Activated CD8-positive, alpha-beta T cell treated with anti-CD3 and anti-CD28 coated beads for 36 hours (primary cell): ENCODE measurements around the gene OR2A14. TPM values are rescaled to one million over a fixed set of nuclear protein-coding genes. Genes with fewer than 3 reads are reported as not detected.

Source experiments
- ATAC-seq: fragments of 200-7000 bp; cut with Tn5 transposase; one replicate; pipeline ENCODE4 v1.10.0; 2021; ENCODE audit warnings: mild to moderate bottlenecking, moderate library complexity
- CTCF ChIA-PET: fragments of 350-600 bp; sonication (Branson Sonifier 250); formaldehyde crosslinking; loops from one replicate; lab custom pipeline; 2021; ENCODE audit warnings: antibody characterized with exemption; lab: Charles Lee
- POLR2A ChIA-PET: fragments of 350-600 bp; sonication (Branson Sonifier 250); formaldehyde crosslinking; loops from one replicate; lab custom pipeline; 2021; ENCODE audit warnings: antibody characterized with exemption; lab: Charles Lee
- DNase-seq: peaks from one replicate; pipeline ENCODE4 v3.0.0-alpha.2; 2020
- H3K27ac Mint-ChIP-seq: one replicate; pipeline ENCODE4 v1.8.0; 2021; ENCODE audit warnings: mild to moderate bottlenecking, mixed read lengths
- H3K27me3 Mint-ChIP-seq: one replicate; pipeline ENCODE4 v1.8.0; 2021; ENCODE audit warnings: mixed read lengths
- H3K36me3 Mint-ChIP-seq: one replicate; pipeline ENCODE4 v1.8.0; 2021; ENCODE audit warnings: low read depth, mixed read lengths
- H3K4me1 Mint-ChIP-seq: one replicate; pipeline ENCODE4 v1.8.0; 2021; ENCODE audit warnings: low read depth, mixed read lengths
- H3K4me3 Mint-ChIP-seq: one replicate; pipeline ENCODE4 v1.8.0; 2021; ENCODE audit warnings: mild to moderate bottlenecking, moderate library complexity, mixed read lengths
- H3K9me3 Mint-ChIP-seq: one replicate; pipeline ENCODE4 v1.8.0; 2021; ENCODE audit warnings: mixed read lengths
- intact Hi-C: fragments of 100-400 bp; cut with micrococcal nuclease; formaldehyde crosslinking; loops from one replicate; pipeline ENCODE4 v1.10.0; 2022
- total RNA-seq, 2 experiments: library from RNA; stranded (reverse); gene quantifications; one replicate each; pipeline ENCODE4 v1.2.3, GENCODE V29; 2021
- TF ChIP-seq, protein P1 (sequence below): fragments of 200-600 bp; IDR thresholded peaks from one replicate; pipeline ENCODE4 v1.8.0; 2022; ENCODE audit warnings: antibody characterized with exemption, mild to moderate bottlenecking

OR2A14 gene, protein sequence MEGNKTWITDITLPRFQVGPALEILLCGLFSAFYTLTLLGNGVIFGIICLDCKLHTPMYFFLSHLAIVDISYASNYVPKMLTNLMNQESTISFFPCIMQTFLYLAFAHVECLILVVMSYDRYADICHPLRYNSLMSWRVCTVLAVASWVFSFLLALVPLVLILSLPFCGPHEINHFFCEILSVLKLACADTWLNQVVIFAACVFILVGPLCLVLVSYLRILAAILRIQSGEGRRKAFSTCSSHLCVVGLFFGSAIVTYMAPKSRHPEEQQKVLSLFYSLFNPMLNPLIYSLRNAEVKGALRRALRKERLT
- not detected for total RNA-seq

DNA sequence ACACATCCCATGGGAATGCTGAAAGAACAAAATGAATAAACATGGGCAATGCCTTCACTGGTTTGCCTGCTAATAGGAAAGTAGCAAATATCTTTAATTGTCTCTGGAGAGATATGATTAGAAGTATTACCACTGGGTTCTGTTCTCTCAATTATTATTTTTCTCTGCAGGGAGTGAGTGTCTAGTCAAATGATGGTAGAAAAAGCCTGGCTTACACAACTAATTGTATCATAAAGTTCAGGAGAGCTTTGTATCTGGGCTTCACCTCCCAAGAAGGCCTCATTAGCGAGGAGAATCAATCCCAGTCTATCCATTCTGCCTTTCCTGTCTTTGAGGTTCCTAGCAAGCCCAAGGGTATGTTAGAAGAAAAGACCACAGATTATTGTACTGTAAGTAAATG, at the start of gene OR2A14:
Gene OR2A14 (plus strand): TSS at position 301 of the 400 bp plus-strand sequence. CDS start 5,937 bp downstream, outside the sequence.
- H3K4me3 Mint-ChIP-seq: no peak within 1 kb of the TSS
- H3K4me1 Mint-ChIP-seq: peaks cover 4% of the 10 kb centered on the region
- ChIA-PET POLR2A (no interaction called here), CTCF (no interaction called here)
- TF ChIP-seq, protein P1, sequence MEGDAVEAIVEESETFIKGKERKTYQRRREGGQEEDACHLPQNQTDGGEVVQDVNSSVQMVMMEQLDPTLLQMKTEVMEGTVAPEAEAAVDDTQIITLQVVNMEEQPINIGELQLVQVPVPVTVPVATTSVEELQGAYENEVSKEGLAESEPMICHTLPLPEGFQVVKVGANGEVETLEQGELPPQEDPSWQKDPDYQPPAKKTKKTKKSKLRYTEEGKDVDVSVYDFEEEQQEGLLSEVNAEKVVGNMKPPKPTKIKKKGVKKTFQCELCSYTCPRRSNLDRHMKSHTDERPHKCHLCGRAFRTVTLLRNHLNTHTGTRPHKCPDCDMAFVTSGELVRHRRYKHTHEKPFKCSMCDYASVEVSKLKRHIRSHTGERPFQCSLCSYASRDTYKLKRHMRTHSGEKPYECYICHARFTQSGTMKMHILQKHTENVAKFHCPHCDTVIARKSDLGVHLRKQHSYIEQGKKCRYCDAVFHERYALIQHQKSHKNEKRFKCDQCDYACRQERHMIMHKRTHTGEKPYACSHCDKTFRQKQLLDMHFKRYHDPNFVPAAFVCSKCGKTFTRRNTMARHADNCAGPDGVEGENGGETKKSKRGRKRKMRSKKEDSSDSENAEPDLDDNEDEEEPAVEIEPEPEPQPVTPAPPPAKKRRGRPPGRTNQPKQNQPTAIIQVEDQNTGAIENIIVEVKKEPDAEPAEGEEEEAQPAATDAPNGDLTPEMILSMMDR: no peak
- DNase-seq: no peak
- H3K27me3 Mint-ChIP-seq: peaks cover 6% of the 10 kb centered on the region
- H3K36me3 Mint-ChIP-seq: no peaks in the 10 kb centered on the region
- no peak for ATAC-seq
- H3K9me3 Mint-ChIP-seq: no peaks in the 10 kb centered on the region
- H3K27ac Mint-ChIP-seq: no peak within 1 kb of the TSS
- intact Hi-C loops: loop anchor here (10.0 kb wide), 1 partner anchor 218 kb away; the partner anchor contains the start of gene TCAF1

DNA sequence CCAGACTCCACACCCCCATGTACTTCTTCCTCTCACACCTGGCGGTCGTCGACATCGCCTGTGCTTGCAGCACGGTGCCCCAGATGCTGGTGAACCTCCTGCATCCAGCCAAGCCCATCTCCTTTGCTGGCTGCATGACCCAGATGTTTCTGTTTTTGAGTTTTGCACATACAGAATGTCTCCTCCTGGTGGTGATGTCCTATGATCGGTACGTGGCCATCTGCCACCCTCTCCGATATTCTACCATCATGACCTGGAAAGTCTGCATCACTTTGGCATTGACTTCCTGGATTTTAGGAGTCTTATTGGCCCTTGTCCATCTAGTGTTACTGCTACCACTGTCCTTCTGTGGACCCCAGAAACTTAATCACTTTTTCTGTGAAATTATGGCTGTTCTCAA, 48.6 kb upstream of the OR2A14 start:
- no peak overlapping the region for H3K27ac Mint-ChIP-seq
- TF ChIP-seq, protein P1: no peak
- H3K9me3 Mint-ChIP-seq: no peaks in the 10 kb centered on the region
- DNase-seq (no peak), ATAC-seq (no peak)
- H3K4me3 Mint-ChIP-seq: no peak overlapping the region
- H3K27me3 Mint-ChIP-seq: peaks cover 3% of the 10 kb centered on the region
- no peaks in the 10 kb centered on the region for H3K36me3 Mint-ChIP-seq
- CTCF ChIA-PET: no interaction called here
- intact Hi-C loops: no loop called here
- POLR2A ChIA-PET: no interaction called here
- H3K4me1 Mint-ChIP-seq: no peaks in the 10 kb centered on the region

DNA sequence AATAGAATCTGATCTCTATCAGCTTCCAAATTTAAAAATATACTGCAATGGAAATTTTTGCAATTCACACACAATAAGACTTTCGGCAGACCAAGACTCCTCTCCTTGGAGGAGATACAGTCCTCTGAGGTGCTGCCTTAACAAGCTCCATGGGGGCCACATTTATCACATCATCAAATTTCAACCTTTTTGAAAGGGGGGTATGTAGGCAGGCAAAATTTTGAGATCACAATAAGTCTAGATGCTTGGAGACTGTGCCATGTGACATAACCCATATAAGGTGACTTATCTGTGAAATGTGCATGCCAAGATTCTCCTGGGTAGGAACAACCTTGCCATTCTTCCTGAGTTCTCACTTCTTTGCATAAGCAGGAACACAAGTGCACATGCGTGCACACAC, 37.0 kb upstream of the OR2A14 start, which contains the start of gene OR2A12:
Gene OR2A12 (plus strand): TSS at position 301 of the 400 bp plus-strand sequence. CDS start 8,830 bp downstream, outside the sequence.
- ATAC-seq: no peak
- Mint-ChIP-seq H3K9me3 (no peaks in the 10 kb centered on the region), H3K4me1 (no peaks in the 10 kb centered on the region), H3K27ac (no peak within 1 kb of the TSS), H3K4me3 (no peak within 1 kb of the TSS), H3K36me3 (no peaks in the 10 kb centered on the region), H3K27me3 (peaks cover 7% of the 10 kb centered on the region)
- ChIA-PET POLR2A (no interaction called here), CTCF (interaction anchor here (1.2 kb wide), 1 partner anchor 42 kb away, joined by 3 read pairs; no protein-coding TSS in a partner anchor)
- intact Hi-C loops: loop anchor here (10.0 kb wide), 1 partner anchor 61 kb away; no protein-coding TSS in a partner anchor
- no peak for DNase-seq
- TF ChIP-seq, protein P1: no peak

DNA sequence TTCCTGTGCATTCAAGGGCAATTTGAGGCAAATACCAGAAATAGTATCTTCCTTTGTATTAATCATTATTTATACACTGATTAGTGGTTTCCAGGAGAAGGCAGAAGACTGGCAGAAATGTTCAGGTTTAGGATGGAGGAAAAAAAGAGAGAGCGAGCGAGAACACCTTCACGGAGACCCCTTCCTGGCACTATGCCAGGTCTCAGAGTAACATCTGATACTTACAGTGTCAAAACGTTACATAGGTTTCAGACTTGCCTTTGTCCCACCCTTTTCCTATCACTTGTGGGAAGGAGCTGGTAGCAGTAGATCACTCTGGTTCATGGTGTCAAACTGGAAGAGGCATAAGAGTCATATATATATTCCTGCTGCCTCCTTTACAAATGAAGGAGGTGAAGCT, 36.2 kb upstream of the OR2A14 start:
- peaks cover 8% of the 10 kb centered on the region for H3K27me3 Mint-ChIP-seq
- no peak overlapping the region for H3K4me3 Mint-ChIP-seq
- ChIA-PET POLR2A (no interaction called here), CTCF (interaction anchor here (1.2 kb wide), 1 partner anchor 41 kb away, joined by 3 read pairs; no protein-coding TSS in a partner anchor)
- intact Hi-C loops: loop anchor here (10.0 kb wide), 1 partner anchor 62 kb away; no protein-coding TSS in a partner anchor
- ATAC-seq (no peak), DNase-seq (no peak)
- H3K4me1 Mint-ChIP-seq: no peaks in the 10 kb centered on the region
- TF ChIP-seq, protein P1: no peak
- no peaks in the 10 kb centered on the region for H3K36me3 Mint-ChIP-seq
- H3K9me3 Mint-ChIP-seq: no peaks in the 10 kb centered on the region
- H3K27ac Mint-ChIP-seq: no peak overlapping the region

DNA sequence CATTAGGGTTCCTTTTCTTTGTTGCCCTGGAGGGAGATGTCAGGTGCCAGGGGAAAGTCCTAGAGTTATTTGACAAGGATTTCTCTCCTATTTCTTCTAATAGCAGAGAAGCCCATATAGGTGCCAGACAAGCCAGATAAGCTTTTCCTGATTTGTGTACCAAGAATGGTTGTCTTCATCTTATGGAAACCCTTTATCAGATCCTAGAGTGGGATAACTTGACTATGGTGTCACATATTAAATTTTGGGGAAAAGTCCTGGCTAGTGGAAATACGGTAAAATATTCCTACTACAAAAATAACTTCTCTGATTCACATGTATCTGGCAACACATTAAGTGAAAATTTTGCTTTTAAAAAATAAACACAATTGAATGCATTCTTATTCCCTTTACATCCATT, 35.7 kb upstream of the OR2A14 start:
- H3K4me1 Mint-ChIP-seq: no peaks in the 10 kb centered on the region
- H3K9me3 Mint-ChIP-seq: no peaks in the 10 kb centered on the region
- intact Hi-C loops: loop anchor here (10.0 kb wide), 1 partner anchor 62 kb away; no protein-coding TSS in a partner anchor
- ATAC-seq: no peak
- DNase-seq: no peak
- H3K4me3 Mint-ChIP-seq: no peak overlapping the region
- H3K36me3 Mint-ChIP-seq: no peaks in the 10 kb centered on the region
- CTCF ChIA-PET: interaction anchor here (1.2 kb wide), 1 partner anchor 41 kb away, joined by 3 read pairs; no protein-coding TSS in a partner anchor
- TF ChIP-seq, protein P1: no peak
- POLR2A ChIA-PET: no interaction called here
- no peak overlapping the region for H3K27ac Mint-ChIP-seq
- H3K27me3 Mint-ChIP-seq: peaks cover 5% of the 10 kb centered on the region
